Measurements from ENCODE around the gene UBQLN1.

The UBQLN1 gene

DNA sequence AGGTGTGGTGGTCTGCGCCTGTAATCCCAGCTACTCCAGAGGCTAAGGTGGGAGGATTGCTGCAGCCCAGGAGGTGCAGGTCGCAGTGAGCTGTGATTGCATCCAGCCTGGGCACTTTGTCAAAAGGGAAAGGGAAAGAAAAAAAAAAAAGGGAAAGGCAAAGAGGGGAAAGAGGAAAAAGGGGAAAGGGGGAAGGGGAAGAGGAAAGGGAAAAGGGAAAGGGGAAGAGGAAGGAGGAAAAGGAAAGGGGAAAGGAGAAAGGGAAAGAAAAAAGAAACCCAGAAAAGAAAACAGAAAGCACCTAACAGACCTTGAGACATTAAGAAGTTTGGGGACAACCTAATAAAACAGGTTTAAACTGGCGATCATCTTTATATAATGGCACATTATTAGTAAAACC is 44.8 kb downstream of the UBQLN1 start:
- Mint-ChIP-seq H3K4me1 (no peaks in the 10 kb centered on the region), H3K36me3 (no peaks in the 10 kb centered on the region), H3K27ac (peak overlapping the region; percentile 61), H3K4me3 (no peak overlapping the region), H3K9me3 (no peaks in the 10 kb centered on the region)
- DNase-seq (ENCODE audit: low spot score in 2 of 2) (no peak), ATAC-seq (no peak)

DNA sequence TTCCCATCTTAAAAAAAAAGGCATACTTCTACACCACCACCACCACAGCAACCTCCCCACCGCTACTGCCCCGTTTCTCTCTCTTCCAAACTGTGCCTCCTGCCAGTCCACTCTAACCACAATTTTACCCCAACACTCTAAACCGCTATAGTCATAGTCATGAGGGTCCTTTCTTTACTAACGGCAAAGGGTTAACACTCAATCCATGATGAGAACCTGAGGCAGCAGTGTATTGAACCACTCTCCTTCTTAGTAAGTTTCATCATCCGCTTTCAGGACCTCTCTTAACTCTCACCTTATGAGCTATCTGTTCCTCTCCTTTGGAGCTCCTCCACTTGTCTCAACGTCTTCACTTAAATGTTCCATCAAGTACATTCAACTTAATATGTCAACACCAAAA is 50.8 kb downstream of the UBQLN1 start:
- H3K4me1 Mint-ChIP-seq = no peaks in the 10 kb centered on the region
- peak; percentile 49 for ATAC-seq
- no peak overlapping the region for H3K4me3 Mint-ChIP-seq
- no peak for DNase-seq (ENCODE audit: low spot score in 2 of 2)
- H3K27ac Mint-ChIP-seq = no peak overlapping the region
- peaks cover 32% of the 10 kb centered on the region for H3K36me3 Mint-ChIP-seq
- H3K9me3 Mint-ChIP-seq = no peaks in the 10 kb centered on the region

DNA sequence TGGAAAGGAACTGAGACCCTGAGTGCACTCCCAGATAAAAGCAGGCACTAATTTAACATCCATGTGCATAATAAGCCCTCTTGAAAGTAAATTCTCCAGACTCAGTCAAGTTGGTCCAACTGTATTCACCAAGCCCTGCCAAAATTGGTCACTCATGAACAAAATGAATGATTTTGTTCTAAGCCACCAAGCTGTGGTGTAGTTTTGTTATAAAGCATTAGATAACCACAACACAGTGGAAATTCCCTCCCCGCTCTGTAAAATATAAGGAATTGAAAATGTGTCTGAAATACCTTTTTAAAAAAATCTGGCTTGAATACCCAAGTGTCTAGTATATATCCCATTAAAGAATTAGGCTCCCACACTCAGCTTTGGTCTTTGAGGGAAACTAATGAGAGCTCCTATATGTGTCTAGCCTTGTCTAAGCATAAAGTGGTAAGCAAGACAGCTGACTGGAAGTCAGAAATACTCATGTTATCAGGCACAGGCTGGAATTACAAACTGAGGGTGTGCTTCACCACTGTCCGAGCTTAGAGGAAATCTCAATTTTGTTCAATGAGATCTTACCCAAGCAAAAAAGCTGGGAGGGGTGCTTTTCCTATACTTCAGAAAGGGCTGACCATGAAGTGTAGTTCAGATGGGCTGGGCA is 51.6 kb downstream of the UBQLN1 start:
- Mint-ChIP-seq H3K4me3 (no peak overlapping the region), H3K4me1 (no peaks in the 10 kb centered on the region), H3K36me3 (peaks cover 39% of the 10 kb centered on the region), H3K9me3 (no peaks in the 10 kb centered on the region), H3K27ac (no peak overlapping the region)
- DNase-seq (ENCODE audit: low spot score in 2 of 2) = no peak
- ATAC-seq = peak; percentile 46

DNA sequence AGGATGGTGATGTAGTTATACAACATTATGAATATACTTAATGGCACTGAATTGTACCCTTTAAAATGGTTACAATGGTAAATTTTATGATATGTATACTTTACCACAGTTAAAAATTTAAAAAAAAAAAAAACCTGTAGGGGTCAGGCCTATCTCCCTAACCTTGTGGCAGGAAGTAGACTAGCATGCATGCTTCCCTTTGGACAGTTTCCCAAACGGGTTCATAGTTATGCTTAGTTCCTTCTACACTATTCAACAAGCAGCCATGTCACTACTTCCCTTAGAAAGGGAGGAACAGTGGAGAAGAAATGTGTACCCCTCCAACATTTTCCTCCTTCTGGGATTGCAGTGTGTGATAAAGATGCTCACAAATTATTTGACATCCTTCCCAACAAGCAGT is 52.3 kb downstream of the UBQLN1 start:
- H3K36me3 Mint-ChIP-seq = peaks cover 47% of the 10 kb centered on the region
- no peaks in the 10 kb centered on the region for H3K9me3 Mint-ChIP-seq
- no peaks in the 10 kb centered on the region for H3K4me1 Mint-ChIP-seq
- no peak overlapping the region for H3K4me3 Mint-ChIP-seq
- no peak overlapping the region for H3K27ac Mint-ChIP-seq
- ATAC-seq (no peak), DNase-seq (ENCODE audit: low spot score in 2 of 2) (no peak)

DNA sequence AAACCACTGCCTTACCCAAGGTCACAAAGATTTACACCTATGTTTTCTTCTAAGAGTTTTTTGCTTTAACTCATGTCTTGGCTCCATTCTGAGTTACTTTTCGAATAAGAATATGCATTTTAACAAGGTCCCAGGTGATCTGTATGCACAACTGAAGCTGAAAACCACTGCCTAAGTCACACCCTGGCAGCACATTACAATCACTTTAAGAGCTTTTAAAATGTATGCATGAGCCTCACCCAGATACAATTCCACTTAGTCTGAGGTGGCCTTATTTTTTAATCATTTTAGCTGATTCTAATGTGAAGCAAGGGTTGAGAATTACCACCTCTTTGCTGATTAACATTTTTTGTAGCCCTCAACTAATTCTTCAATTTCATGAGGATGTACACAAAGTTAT is 55.3 kb downstream of the UBQLN1 start:
- Mint-ChIP-seq H3K4me1 (no peaks in the 10 kb centered on the region), H3K9me3 (no peaks in the 10 kb centered on the region), H3K27ac (no peak overlapping the region), H3K36me3 (peaks cover 60% of the 10 kb centered on the region), H3K4me3 (no peak overlapping the region)
- ATAC-seq (no peak), DNase-seq (ENCODE audit: low spot score in 2 of 2) (no peak)

DNA sequence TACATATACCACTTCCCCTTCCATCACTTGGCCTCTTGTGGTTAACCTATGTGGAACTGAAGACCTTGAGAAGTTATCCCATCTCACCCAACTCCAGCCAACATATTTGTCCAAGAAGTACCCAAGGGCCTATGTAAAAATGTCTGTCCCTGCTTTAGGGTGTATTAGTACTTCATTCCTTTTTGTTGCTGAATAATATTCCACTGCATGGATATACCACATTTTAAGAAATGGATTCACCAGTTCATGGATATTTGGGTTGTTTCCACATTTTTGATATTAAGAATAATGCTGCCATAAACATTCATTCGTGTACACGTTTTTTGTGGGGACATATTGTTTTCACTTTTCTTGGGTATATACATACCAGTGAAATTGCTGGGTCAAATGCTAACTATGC is 56.2 kb downstream of the UBQLN1 start:
- Mint-ChIP-seq H3K27ac (peak overlapping the region; percentile 23), H3K9me3 (no peaks in the 10 kb centered on the region), H3K36me3 (peaks cover 63% of the 10 kb centered on the region), H3K4me3 (no peak overlapping the region), H3K4me1 (no peaks in the 10 kb centered on the region)
- DNase-seq (ENCODE audit: low spot score in 2 of 2) = no peak
- ATAC-seq = no peak

DNA sequence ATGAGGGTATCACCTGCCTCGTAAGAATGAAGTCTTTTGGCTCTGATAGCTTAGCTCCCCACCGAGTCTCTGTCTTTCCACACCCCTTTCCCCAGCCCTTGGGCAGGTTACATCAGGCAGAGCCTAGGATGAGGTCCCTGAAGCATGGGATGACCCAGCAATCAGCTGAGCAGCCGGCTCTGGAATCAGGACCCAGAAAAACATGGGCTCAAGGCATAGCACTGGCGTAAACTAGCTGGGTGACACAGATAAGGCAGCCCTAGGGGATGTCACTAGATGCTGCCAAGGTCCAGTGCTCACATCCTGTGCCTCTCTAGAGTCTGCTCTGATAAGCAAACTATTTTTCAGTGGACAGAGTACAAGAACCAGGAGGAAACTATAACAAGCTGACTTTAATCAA is 58.2 kb downstream of the UBQLN1 start:
- DNase-seq (ENCODE audit: low spot score in 2 of 2) = no peak
- ATAC-seq = no peak
- Mint-ChIP-seq H3K36me3 (peaks cover 57% of the 10 kb centered on the region), H3K4me3 (no peak overlapping the region), H3K27ac (no peak overlapping the region), H3K9me3 (no peaks in the 10 kb centered on the region), H3K4me1 (no peaks in the 10 kb centered on the region)

DNA sequence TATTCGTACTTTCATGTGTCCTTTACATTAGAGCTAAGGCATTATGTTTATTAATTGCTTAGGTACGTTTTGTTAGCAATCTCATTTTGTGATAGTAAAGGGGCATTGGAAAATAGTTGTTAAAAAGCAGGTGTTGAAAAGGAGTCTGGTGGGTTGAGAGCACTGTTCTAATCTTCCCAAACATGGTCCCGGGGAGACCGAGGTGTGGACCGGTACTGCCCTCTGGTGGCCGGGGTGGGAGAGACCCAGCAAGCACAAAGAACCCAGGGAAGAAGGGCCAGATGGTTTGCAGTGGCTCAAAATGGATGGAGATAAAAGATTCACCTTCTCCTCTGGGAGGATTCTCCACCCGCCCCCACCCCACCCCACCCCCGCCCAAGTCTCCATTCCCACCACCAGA is 58.7 kb downstream of the UBQLN1 start:
- no peaks in the 10 kb centered on the region for H3K4me1 Mint-ChIP-seq
- peak; percentile 84 for ATAC-seq
- peaks cover 53% of the 10 kb centered on the region for H3K36me3 Mint-ChIP-seq
- DNase-seq (ENCODE audit: low spot score in 2 of 2) = peak; percentile 64 to 85
- no peak overlapping the region for H3K27ac Mint-ChIP-seq
- no peaks in the 10 kb centered on the region for H3K9me3 Mint-ChIP-seq
- no peak overlapping the region for H3K4me3 Mint-ChIP-seq

DNA sequence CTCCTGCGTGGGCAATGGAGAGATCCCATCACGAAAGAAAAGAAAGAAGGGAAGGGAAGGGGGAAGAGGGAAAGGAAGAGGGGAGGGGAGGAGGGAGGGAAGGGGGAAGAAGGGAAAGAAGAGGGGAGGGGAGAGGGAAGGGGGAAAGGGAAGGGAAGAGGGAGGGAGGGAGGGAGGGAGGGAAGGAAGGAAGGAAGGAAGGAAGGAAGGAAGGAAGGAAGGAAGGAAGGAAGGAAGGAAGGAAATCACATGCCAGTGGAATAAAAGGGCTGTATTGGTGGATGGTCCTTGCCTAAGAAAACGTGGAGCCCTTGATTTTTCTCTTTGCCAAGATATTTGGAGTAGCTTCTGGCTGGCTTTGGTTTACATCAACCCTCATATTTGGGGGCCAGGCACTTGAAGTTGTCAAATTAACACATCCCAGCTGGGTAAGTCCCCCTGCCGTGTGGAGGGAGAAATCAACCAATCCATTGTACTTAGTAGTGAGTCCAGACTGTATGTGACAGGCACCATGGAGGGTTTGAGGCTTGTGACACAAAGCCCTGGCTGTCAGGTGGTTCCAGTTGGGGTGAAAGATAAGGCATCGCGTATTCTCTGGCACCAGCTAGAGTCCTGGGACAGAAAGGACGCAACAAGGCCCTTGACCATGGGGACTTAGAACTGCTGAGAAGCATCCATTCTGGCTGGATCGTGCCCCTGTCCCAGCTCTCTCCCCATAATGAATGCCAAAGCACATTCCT is 61.1 kb downstream of the UBQLN1 start:
- no peaks in the 10 kb centered on the region for H3K9me3 Mint-ChIP-seq
- H3K36me3 Mint-ChIP-seq = peaks cover 33% of the 10 kb centered on the region
- no peak overlapping the region for H3K4me3 Mint-ChIP-seq
- DNase-seq (ENCODE audit: low spot score in 2 of 2) (no peak), ATAC-seq (no peak)
- no peaks in the 10 kb centered on the region for H3K4me1 Mint-ChIP-seq
- peak overlapping the region; percentile 54 for H3K27ac Mint-ChIP-seq

DNA sequence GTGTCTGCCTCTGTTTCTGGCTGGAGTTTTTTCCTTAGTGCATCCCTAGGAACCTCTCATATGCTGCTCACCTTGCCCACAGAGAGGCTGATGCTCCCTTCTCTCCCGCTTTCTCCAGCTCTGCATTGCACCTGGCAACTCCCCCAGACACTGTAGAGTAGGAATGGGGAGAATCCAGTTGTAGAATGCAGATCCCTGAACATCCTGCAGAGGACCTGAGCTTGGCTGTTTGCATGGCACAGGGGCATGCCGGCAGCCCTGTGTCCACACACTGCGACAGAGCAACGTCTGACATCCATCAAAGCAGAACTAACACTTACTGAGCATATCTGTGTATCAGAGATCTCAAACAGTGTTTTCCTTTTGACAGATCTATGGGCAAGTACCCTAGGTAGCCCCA is 65.0 kb downstream of the UBQLN1 start:
- ATAC-seq (no peak), DNase-seq (ENCODE audit: low spot score in 2 of 2) (no peak)
- H3K36me3 Mint-ChIP-seq = peaks cover 10% of the 10 kb centered on the region
- no peak overlapping the region for H3K4me3 Mint-ChIP-seq
- H3K4me1 Mint-ChIP-seq = no peaks in the 10 kb centered on the region
- H3K9me3 Mint-ChIP-seq = no peaks in the 10 kb centered on the region
- peak overlapping the region; percentile 66 for H3K27ac Mint-ChIP-seq

DNA sequence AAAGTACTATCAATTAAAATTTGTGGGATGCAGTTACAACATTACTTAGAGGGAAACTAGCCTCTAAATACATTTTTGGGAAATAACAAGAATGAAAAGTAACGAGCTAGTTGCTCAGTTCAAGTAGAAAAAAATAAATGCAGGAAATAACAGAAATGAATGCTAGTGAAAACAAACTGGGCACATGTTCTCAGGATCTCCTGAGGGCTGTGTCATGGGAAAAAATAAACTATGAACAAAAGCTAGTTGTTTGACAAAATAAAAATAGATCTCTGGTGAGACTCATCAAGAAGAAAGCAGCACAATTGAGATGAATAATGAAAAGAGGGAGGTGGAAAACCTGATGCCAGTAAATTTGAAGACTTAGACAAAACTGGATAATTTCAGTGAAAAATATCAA is 68.5 kb downstream of the UBQLN1 start:
- H3K9me3 Mint-ChIP-seq = no peaks in the 10 kb centered on the region
- DNase-seq (ENCODE audit: low spot score in 2 of 2) (no peak), ATAC-seq (no peak)
- peaks cover 7% of the 10 kb centered on the region for H3K36me3 Mint-ChIP-seq
- no peak overlapping the region for H3K4me3 Mint-ChIP-seq
- no peak overlapping the region for H3K27ac Mint-ChIP-seq
- H3K4me1 Mint-ChIP-seq = no peaks in the 10 kb centered on the region

DNA sequence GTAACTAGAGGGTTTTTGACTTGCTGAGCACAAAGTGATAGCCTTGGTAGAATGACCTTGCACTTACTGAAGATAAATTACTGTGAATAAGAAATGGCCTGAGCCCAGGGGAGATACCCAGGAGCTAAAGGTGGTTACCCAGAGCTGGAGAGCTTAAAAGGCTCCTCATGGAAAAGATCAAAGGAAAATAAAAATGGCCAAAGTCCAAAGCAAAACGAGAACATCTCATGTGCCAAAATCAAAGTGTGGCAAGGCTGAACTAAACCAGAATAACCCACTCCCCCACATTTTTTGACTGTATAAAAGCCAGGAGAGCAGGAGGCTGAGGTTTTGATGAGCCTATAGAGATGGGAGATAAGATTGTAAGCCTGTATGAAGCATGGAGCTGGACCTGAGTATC is 70.4 kb downstream of the UBQLN1 start:
- no peaks in the 10 kb centered on the region for H3K4me1 Mint-ChIP-seq
- H3K36me3 Mint-ChIP-seq = peaks cover 8% of the 10 kb centered on the region
- no peak for DNase-seq (ENCODE audit: low spot score in 2 of 2)
- no peak overlapping the region for H3K4me3 Mint-ChIP-seq
- ATAC-seq = no peak
- no peaks in the 10 kb centered on the region for H3K9me3 Mint-ChIP-seq
- H3K27ac Mint-ChIP-seq = no peak overlapping the region

DNA sequence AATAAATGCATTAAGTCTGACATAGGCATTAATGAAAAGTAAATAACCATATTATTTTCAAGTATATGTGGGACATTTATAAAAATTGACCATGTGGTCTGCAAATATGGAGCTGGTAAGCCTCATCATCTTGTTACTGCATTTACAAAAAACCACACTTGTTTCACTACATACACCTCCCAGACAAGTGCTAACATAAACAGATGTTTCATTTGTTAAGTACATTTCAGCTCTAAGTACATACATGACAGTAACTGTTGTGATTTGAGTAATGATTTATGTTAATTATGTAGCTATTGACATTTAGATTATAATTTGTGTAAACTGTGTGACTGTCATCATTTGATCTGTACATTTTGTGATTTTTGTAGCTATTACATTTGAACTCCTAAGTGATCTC is 70.9 kb downstream of the UBQLN1 start:
- peaks cover 12% of the 10 kb centered on the region for H3K36me3 Mint-ChIP-seq
- no peaks in the 10 kb centered on the region for H3K4me1 Mint-ChIP-seq
- H3K9me3 Mint-ChIP-seq = no peaks in the 10 kb centered on the region
- DNase-seq (ENCODE audit: low spot score in 2 of 2) (no peak), ATAC-seq (peak; percentile 58)
- H3K4me3 Mint-ChIP-seq = no peak overlapping the region
- H3K27ac Mint-ChIP-seq = no peak overlapping the region

DNA sequence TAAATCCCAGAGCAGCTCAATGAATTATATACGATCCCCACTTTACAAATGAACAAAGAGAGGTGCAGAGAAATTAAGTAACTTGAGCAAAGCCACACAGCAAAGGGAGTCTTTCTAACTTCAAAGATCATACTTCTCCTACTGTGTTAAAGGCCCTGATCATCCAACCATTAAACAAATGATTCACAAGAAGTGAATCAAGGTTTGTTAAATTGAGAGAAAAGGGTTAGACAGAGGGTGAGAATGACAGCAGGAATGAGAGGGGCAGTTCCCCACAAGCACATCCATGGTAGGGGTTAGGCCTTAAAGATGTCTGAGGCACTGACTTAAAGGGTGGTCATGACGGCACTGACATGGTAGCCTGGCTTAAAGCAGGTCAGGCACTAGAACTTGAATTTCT is 74.1 kb downstream of the UBQLN1 start:
- ATAC-seq = no peak
- no peak for DNase-seq (ENCODE audit: low spot score in 2 of 2)
- peaks cover 12% of the 10 kb centered on the region for H3K36me3 Mint-ChIP-seq
- peaks cover 5% of the 10 kb centered on the region for H3K4me1 Mint-ChIP-seq
- H3K9me3 Mint-ChIP-seq = no peaks in the 10 kb centered on the region
- H3K27ac Mint-ChIP-seq = peak overlapping the region; percentile 15
- no peak overlapping the region for H3K4me3 Mint-ChIP-seq

DNA sequence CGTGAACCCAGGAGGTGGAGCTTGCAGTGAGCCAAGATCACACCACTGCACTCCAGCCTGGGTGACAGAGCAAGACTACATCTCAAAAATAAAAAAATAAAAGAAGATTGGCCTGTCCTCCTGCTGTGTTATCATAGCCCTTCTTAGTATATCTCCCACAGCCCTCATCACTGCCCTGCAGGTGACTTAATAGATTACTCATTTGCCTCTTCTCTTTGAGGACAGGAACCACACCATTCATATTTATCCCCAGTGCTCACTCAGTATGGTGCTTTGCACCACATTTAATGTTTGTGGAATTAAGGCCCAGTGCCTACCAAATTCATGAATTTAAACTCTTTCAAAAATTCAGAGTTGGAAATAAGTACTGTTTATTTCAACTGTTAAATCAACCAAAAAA is 74.5 kb downstream of the UBQLN1 start:
- H3K9me3 Mint-ChIP-seq = no peaks in the 10 kb centered on the region
- no peak overlapping the region for H3K4me3 Mint-ChIP-seq
- ATAC-seq (no peak), DNase-seq (ENCODE audit: low spot score in 2 of 2) (no peak)
- H3K4me1 Mint-ChIP-seq = peaks cover 5% of the 10 kb centered on the region
- H3K27ac Mint-ChIP-seq = peak overlapping the region; percentile 15
- H3K36me3 Mint-ChIP-seq = peaks cover 12% of the 10 kb centered on the region

DNA sequence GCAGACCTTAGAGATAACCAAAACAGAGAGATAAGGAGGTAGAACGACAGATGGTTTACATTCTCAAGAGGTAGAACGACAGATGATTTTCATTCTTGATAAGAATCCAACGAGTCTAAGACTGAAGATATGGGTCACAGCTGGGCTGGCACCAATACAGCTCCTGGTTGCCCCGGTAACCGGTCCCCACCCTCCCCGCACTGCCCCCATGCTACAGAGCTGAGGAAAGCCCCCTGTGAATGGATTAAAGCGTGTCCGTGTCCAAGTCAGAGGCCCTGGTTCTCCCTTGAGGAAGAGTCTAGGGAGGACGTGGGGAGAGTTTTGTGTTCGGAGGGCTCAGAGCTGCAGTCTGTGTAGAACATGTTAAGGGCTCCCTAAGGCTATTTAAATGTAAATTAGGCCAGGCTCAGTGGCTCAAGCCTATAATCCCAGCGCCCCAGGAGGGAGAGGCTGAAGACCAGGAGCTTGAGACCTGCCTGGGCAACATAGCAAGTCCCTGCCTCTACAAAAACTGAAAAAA is 76.8 kb downstream of the UBQLN1 start:
- ATAC-seq (no peak), DNase-seq (ENCODE audit: low spot score in 2 of 2) (no peak)
- Mint-ChIP-seq H3K9me3 (no peaks in the 10 kb centered on the region), H3K4me3 (no peak overlapping the region), H3K36me3 (peaks cover 18% of the 10 kb centered on the region), H3K27ac (peak overlapping the region; percentile 23), H3K4me1 (peaks cover 10% of the 10 kb centered on the region)

All from stimulated activated effector memory CD8-positive, alpha-beta T cell treated with anti-CD3 and anti-CD28 coated beads, Interleukin-12 subunit alpha, Interleukin-12 subunit beta, amount 100 ng/mL, for 72 hours (primary cell).